ENCODE measurements around the gene GORAB.

Gene GORAB

DNA sequence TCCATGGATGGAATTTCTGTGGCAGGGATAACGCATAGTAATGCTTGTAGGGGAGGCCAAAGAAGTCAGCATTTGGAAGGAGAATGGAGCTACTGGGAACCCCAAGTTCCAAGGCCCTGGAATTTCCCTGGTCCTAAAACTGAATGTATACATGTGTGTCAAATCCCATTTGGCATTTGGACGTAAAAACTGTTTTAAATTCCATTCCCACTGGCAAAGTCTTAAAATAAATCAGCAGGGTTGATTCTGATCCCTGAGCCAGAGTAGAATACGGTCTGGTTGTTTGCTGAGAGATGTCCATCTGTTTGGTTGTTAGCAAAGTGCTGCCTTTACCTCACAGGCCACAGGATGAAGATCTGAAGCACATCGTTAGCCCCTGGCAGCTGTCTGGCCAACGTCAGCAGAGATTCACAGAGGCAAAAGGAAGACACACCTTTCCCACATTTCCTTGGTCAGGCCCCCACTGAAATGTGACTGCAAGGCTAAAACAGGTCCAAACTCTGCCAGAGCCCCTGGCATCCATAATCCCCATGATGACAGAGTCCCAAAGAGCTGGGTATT lies 62.2 kb downstream of the GORAB start:
- Histone ChIP-seq H3K36me3 (ENCODE audit: insufficient read depth, low read depth, low read length) (no peaks in the 10 kb centered on the region), H3K27ac (ENCODE audit: low read length) (no peak overlapping the region), H3K9ac (ENCODE audit: low read depth, low read length) (no peak overlapping the region), H3K9me3 (ENCODE audit: insufficient read depth, low read depth, low read length) (no peaks in the 10 kb centered on the region), H3K4me1 (ENCODE audit: insufficient read depth, low read length) (no peaks in the 10 kb centered on the region), H3K4me3 (ENCODE audit: low read length) (no peak overlapping the region), H3K27me3 (ENCODE audit: insufficient read depth, low read length) (peaks cover 26% of the 10 kb centered on the region)

DNA sequence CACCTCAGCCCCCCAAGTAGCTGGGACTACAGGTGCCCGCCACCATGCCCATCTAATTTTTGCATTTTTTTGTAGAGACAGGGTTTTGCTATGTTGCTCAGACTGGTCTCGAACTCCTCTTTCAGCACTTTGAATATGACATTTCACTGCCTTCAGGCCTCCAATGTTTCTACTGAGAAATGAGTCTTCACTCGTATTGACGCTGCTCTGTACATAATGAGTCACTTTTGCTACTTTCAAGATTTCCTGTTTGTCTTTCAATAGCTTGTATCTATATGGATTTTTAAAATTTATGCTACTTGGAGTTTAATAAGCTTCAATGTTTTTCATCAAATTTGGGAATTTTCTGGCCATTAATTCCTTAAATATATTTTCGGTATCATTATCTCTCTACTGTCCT lies 64.7 kb downstream of the GORAB start:
- H3K27me3 ChIP-seq (ENCODE audit: insufficient read depth, low read length): 0 out of 2 replicates have a peak, but pooled peaks cover 1% of the 10 kb centered on the region
- H3K4me3 ChIP-seq (ENCODE audit: low read length): no peak overlapping the region
- H3K4me1 ChIP-seq (ENCODE audit: insufficient read depth, low read length): no peaks in the 10 kb centered on the region
- H3K9me3 ChIP-seq (ENCODE audit: insufficient read depth, low read depth, low read length): peaks cover 10% of the 10 kb centered on the region
- no peak overlapping the region for H3K9ac ChIP-seq (ENCODE audit: low read depth, low read length)
- H3K36me3 ChIP-seq (ENCODE audit: insufficient read depth, low read depth, low read length): no peaks in the 10 kb centered on the region
- H3K27ac ChIP-seq (ENCODE audit: low read length): no peak overlapping the region

DNA sequence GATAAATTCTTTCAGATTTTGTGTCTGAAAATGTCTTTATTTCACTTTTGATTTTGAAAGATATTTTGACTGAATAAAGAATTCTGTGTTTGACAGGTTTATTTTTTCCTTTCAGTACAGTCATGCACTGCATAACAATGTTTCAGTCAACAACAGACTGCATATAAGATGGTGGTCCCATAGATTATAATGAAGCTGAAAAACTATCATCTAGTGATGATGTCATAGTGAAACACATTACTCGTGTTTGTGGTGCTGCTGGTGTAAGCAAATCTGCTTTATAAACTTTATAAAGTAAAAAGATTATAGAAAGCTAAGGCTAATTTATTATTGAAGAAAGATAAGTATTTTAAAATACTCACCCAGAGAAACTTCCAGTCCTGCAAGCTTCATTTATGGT lies 66.7 kb downstream of the GORAB start:
- no peaks in the 10 kb centered on the region for H3K36me3 ChIP-seq (ENCODE audit: insufficient read depth, low read depth, low read length)
- peaks cover 17% of the 10 kb centered on the region for H3K9me3 ChIP-seq (ENCODE audit: insufficient read depth, low read depth, low read length)
- H3K27me3 ChIP-seq (ENCODE audit: insufficient read depth, low read length): no peaks in the 10 kb centered on the region
- H3K9ac ChIP-seq (ENCODE audit: low read depth, low read length): no peak overlapping the region
- H3K4me3 ChIP-seq (ENCODE audit: low read length): no peak overlapping the region
- H3K4me1 ChIP-seq (ENCODE audit: insufficient read depth, low read length): no peaks in the 10 kb centered on the region
- H3K27ac ChIP-seq (ENCODE audit: low read length): no peak overlapping the region

DNA sequence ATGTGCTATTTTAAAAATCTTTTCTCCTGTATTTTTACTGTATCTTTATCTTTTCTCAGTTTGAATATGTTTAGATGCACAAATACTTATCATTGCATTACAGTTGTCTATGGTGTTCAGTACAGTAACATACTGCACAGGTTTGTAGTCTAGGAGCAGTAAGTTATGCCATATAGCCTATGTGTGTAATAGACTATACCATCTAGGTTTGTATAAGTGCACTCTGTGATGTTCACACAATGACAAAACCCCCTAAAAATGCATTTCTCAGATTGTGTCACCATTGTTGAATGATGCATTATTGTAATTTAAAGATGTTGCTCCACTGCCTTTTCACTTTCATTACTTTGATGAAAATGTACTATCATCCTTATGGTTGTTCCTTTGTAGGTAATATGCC lies 67.1 kb downstream of the GORAB start:
- H3K4me3 ChIP-seq (ENCODE audit: low read length): no peak overlapping the region
- H3K27me3 ChIP-seq (ENCODE audit: insufficient read depth, low read length): no peaks in the 10 kb centered on the region
- no peak overlapping the region for H3K27ac ChIP-seq (ENCODE audit: low read length)
- H3K36me3 ChIP-seq (ENCODE audit: insufficient read depth, low read depth, low read length): no peaks in the 10 kb centered on the region
- H3K9ac ChIP-seq (ENCODE audit: low read depth, low read length): no peak overlapping the region
- H3K9me3 ChIP-seq (ENCODE audit: insufficient read depth, low read depth, low read length): peaks cover 17% of the 10 kb centered on the region
- no peaks in the 10 kb centered on the region for H3K4me1 ChIP-seq (ENCODE audit: insufficient read depth, low read length)

DNA sequence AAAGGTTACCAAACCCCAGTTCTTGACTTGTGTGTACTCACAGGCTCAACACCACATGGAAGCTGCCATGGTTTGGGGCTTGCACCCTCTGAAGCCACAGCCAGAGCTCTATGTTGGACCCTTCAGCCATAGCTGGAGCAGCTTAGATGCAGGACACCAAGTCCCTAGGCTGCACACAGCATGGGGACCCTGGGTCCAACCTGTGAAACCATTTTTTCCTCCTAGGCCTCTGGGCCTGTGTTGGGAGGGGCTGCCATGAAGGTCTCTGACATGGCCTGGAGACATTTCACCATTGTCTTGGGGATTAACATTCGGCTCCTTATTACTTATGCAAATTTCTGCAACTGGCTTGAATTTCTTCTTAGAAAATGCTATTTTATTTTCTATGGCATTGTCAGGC lies 69.9 kb downstream of the GORAB start:
- no peaks in the 10 kb centered on the region for H3K27me3 ChIP-seq (ENCODE audit: insufficient read depth, low read length)
- peaks cover 17% of the 10 kb centered on the region for H3K9me3 ChIP-seq (ENCODE audit: insufficient read depth, low read depth, low read length)
- no peak overlapping the region for H3K4me3 ChIP-seq (ENCODE audit: low read length)
- no peaks in the 10 kb centered on the region for H3K36me3 ChIP-seq (ENCODE audit: insufficient read depth, low read depth, low read length)
- no peak overlapping the region for H3K27ac ChIP-seq (ENCODE audit: low read length)
- no peaks in the 10 kb centered on the region for H3K4me1 ChIP-seq (ENCODE audit: insufficient read depth, low read length)
- H3K9ac ChIP-seq (ENCODE audit: low read depth, low read length): no peak overlapping the region

Data from iPS-20b (cell line).